LNCAP (cell line): ENCODE results near the gene GPR32.

Source experiments
- CTCF ChIP-seq: fragments of 450-650 bp; IDR thresholded peaks from 2 replicates; pipeline ENCODE4 v1.5.1; 2017; ENCODE audit warnings: mild to moderate bottlenecking

The GPR32 gene

GRCh38 chr19:50790922-50791467 lies 20.7 kb downstream of the GPR32 start:
- no peak for TF ChIP-seq CTCF

DNA sequence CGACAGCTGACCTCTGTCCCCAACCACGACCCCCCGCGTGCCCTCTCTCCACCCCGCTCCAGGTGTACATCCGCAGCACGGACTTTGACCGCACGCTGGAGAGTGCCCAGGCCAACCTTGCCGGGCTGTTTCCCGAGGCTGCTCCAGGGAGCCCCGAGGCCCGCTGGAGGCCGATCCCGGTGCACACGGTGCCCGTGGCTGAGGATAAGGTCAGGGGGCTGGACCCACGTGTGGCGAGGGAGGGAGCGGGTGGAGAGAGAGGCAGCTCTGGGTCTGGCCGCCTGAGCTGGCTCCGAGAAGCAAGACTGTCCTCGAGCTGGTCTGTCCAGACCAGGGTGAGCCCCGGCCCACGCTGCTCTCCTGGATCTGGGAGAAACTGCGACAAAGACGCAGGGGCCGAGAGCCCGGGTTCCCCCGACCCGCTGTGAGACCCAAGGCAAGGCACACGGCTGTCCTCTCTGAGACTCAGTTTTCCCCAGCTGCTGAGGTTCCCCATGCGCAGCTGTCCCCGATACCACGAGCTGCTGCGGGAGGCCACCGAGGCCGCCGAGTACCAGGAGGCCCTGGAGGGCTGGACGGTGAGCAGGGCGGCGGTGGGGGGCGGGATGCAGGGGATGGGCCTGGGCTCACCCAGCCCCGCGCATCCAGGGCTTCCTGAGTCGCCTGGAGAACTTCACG lies 21.5 kb downstream of the GPR32 start:
- TF ChIP-seq CTCF = no peak

- TF ChIP-seq CTCF = no peak
These were observed 22.3 kb downstream of the GPR32 start for GRCh38 chr19:50792272-50793250.

DNA sequence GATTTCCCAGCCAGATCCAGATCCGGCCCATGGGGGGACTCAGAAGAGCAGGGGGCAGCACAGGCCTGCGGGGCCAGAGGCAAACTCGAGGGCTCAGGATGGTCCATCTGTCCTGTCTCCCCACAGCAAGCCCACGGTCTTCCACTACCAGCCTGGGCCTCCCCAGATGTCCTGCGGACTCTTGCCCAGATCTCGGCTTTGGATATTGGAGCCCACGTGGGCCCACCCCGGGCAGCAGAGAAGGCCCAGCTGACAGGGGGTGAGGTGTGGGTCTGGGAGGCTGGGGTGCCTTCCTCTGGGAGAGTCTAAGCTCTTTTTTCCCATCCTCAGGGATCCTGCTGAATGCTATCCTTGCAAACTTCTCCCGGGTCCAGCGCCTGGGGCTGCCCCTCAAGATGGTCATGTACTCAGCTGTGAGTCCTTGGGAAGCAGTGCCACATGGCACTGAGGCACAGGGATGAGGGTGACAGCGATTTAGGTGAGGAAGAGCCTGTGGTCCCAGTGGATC lies 23.3 kb downstream of the GPR32 start:
- TF ChIP-seq CTCF = no peak

GRCh38 chr19:50794074-50794875 lies 24.0 kb downstream of the GPR32 start:
- TF ChIP-seq CTCF = no peak

DNA sequence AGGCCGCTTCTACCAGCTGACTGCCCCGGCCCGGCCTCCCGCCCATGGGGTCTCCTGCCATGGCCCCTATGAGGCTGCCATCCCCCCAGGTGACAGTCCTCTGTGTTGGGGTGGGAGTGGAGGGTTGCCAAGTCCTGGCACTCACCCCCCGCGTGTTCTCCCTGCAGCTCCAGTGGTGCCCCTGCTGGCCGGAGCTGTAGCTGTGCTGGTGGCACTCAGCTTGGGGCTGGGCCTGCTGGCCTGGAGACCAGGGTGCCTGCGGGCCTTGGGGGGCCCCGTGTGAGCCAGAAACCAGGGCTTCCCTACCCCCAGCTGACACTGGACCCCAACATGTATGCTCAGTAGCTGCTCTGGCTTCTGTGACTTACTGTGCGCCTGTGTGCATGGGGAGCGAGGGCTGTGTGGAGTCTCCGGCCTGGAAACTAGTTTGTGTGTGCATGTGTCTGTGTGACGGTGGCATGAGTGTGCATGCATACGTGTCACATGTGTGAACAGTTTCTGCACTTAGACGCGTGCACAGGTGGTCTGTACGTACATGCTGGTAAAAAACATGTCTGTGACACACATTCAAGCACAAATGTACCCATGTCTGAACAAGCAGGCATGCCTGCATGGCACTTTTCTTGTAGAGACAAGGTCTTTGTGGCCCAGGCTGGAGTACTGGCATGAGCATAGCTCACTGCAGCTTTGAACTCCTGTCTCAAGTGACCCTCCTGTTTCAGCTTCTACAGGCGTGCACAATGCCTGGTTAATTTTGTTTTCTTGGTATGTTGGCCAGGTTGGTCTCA lies 24.8 kb downstream of the GPR32 start:
- TF ChIP-seq CTCF = peak; percentile 41; the same call in 1 of the 2 replicates
